Kidney epithelial cell (primary cell): ENCODE measurements around the gene PPP2R5C. TPM values are rescaled to one million over a fixed set of nuclear protein-coding genes. Genes with fewer than 3 reads are reported as not detected.

Experiments used
- DNase-seq: peaks from one replicate; pipeline ENCODE4 v3.0.0-alpha.2; 2010; ENCODE audit warnings: low read depth
- H3K27me3 ChIP-seq: 2 replicates; pipeline ENCODE4 v1.6.0; 2011; ENCODE audit warnings: low read length; ENCODE audit not compliant: control insufficient read depth, insufficient read depth
- H3K36me3 ChIP-seq: 2 replicates; pipeline ENCODE4 v1.5.1; 2011; ENCODE audit warnings: low read length; ENCODE audit not compliant: control insufficient read depth, insufficient read depth
- H3K4me3 ChIP-seq: 2 replicates; pipeline ENCODE4 v1.5.1; 2011; ENCODE audit warnings: low read depth, mild to moderate bottlenecking, control low read depth, low read length
- total RNA-seq: library from RNA; depleted of rRNA; stranded (reverse); fragments of >200 nt; gene quantifications from 2 replicates; pipeline ENCODE4 v1.2.3, GENCODE V29; 2015
- TF ChIP-seq, protein P1 (sequence below): IDR thresholded peaks from 2 replicates; pipeline ENCODE4 v1.5.1; 2011; ENCODE audit warnings: mild to moderate bottlenecking, moderate library complexity, low read length, control low read depth, inconsistent platforms; ENCODE audit not compliant: insufficient read depth, poor library complexity, severe bottlenecking

Gene PPP2R5C
- total RNA-seq, 1 donor from 2014 or later: 79.6 TPM

DNA sequence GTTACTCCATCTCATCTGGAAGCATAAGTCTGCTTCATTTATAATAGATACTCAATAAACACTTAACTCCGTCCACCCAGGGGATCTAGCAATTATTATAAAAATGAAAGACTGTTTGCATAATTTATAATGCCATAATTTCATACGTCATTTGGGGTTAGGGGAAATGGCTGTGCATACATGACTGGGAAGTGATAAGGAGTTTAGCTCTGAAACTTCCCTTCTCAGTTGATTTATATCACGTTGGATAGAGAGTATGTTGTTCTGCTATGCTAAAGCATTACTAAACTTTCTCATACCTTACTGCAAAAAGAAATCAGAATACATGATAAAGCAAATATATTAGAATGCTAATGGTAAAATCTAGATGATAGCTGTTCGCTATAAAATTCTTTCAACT lies 112.5 kb downstream of the PPP2R5C start:
- no peaks in the 10 kb centered on the region for H3K36me3 ChIP-seq
- H3K4me3 ChIP-seq: no peak overlapping the region
- TF ChIP-seq, protein P1, sequence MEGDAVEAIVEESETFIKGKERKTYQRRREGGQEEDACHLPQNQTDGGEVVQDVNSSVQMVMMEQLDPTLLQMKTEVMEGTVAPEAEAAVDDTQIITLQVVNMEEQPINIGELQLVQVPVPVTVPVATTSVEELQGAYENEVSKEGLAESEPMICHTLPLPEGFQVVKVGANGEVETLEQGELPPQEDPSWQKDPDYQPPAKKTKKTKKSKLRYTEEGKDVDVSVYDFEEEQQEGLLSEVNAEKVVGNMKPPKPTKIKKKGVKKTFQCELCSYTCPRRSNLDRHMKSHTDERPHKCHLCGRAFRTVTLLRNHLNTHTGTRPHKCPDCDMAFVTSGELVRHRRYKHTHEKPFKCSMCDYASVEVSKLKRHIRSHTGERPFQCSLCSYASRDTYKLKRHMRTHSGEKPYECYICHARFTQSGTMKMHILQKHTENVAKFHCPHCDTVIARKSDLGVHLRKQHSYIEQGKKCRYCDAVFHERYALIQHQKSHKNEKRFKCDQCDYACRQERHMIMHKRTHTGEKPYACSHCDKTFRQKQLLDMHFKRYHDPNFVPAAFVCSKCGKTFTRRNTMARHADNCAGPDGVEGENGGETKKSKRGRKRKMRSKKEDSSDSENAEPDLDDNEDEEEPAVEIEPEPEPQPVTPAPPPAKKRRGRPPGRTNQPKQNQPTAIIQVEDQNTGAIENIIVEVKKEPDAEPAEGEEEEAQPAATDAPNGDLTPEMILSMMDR: no peak
- no peak for DNase-seq
- no peaks in the 10 kb centered on the region for H3K27me3 ChIP-seq

DNA sequence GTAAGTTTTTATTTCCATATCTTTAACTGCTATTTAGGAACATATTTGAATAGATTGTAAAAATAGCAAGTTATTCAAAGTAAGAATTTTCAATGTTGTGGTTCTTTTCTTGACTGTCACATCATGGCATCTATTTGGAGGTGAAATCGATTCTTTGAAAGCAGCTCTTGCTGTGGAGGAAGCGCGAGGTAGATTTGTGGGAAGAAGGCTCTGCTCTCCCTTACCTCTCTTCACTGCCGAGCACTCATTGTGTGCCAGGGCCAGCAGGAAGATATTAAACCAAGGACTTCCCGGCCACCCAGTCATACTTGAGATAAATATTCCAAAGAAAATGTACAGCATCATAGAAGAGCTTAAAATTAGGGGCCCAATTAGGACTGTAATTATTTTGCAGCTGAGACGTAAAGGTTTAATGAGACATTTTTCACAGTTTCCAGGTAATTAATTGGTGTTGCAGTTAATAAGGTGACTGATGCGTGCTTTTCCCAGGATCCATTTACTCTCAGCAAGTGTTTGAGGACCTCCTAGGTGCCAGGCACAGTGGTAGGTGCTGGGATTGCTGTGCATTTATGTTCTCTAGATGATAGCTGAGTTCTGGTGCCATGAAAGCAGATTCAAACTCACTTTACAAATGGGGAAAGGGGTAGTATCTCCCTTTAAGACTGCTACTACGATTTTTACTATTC lies 113.7 kb downstream of the PPP2R5C start:
- no peak overlapping the region for H3K4me3 ChIP-seq
- H3K27me3 ChIP-seq: no peaks in the 10 kb centered on the region
- DNase-seq: no peak
- TF ChIP-seq, protein P1: no peak
- H3K36me3 ChIP-seq: no peaks in the 10 kb centered on the region

DNA sequence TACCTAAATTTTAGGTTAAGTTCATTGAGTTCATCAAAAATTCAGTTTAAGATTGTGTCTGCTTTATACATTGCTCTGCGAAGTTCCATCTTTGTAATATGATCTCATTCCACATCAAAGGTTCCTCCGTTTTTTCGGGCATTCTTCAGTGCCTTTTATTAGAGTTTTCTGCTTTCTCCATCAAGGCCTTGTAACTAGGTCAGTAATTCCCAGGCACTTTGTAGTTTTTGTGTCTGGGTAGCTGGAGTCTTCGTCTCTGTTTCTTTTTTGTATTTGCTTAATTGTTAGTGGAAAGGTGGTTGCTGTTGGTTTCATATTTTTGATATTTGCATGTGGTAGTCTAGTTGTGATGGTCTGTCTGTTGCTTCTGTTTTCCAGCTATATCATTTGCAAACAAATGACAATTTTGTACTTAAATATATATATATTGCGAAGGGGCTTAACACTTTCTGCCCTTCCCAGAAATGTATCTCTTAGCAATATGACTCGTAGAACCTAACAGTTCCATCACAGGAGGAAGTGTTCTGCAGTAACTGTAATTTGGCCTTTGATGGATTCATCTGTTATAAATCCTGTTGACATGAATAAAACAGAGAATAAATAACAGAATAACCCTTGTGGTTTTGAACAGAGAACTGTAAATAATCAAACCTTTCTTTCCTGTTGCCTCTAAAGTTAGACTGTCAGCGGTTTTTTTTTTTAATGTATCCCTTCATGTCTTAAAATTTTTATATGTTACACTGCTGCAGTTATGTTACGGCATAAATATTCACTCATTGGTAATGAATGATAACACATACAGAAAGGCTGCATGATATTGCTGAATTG lies 114.4 kb downstream of the PPP2R5C start:
- DNase-seq: no peak
- TF ChIP-seq, protein P1: no peak
- H3K36me3 ChIP-seq: no peaks in the 10 kb centered on the region
- no peaks in the 10 kb centered on the region for H3K27me3 ChIP-seq
- H3K4me3 ChIP-seq: no peak overlapping the region

DNA sequence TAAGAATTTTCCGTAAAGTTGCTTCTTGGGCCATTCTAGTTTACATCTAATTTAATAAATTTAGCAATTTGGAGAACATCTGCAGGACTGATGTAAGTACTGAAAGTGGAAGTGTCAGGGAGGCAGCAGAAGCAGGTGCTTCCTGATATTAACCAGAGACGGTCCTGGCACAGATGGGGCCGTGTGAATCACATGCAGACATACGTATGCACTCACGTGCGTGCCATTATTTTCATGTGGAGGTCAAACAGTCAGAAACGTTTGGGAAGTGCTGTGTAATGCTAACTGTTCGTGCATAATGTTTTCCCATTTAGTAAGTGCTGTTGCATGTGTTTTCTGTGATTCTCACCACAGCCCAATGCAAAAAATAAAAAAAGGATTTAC lies 115.0 kb downstream of the PPP2R5C start:
- no peaks in the 10 kb centered on the region for H3K27me3 ChIP-seq
- TF ChIP-seq, protein P1: no peak
- no peak for DNase-seq
- no peaks in the 10 kb centered on the region for H3K36me3 ChIP-seq
- H3K4me3 ChIP-seq: no peak overlapping the region

DNA sequence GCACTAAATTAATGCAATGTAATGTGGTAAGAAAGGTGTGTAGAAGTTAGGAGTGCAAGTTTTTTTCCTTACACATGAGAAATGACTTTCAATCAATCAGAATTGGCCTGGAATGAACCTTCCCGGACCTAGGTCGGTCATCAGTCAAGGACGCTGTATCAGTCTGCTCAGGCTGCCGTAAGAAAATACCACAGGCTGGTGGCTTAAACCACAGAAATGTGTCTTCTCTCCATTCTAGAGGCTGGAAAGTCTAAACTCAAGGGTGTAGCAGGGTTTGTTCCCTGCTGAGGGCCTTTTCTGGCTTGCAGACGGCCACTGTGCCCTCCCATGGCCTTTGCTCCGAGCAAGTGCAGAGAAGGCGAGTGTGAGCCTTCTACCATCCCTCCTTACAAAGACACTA lies 116.3 kb downstream of the PPP2R5C start:
- Histone ChIP-seq H3K27me3 (no peaks in the 10 kb centered on the region), H3K4me3 (no peak overlapping the region), H3K36me3 (no peaks in the 10 kb centered on the region)
- TF ChIP-seq, protein P1: no peak
- no peak for DNase-seq
